ENCODE data around the gene TMBIM6. TPM values are rescaled to one million over a fixed set of nuclear protein-coding genes. Genes with fewer than 3 reads are reported as not detected.

The TMBIM6 gene
- total and polyA plus RNA-seq, 2 experiments from 2014 or later = 534 to 805 TPM

DNA sequence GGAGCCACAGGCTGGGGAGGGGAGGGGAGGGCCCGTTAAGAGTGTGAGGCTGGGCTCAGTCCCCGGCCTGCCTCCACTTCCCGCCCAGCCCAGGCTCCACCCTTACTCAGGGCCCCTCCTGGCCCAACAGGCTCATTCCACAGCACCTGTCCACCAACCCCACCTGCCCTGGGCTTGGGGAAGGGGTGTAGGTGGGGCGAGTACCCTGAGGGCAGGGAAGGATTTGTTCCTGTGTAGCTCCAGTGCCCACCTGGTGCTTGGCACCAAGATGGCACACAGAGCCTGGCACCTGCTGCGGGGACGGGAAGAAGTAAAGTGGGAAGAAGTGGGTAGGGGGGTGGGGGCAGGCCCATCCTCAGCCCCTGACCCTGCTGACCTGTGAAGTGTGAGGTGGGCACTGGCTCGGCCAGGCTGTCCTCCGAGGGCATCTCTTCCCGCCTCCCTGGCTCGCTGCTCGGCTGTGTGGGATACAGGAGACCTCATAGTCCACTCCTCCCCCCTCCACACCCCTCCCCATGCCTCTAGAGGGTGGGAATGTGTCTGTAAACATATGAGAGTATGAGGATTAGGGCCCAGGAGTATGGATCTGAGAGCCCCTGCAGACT, 51.7 kb downstream of the TMBIM6 start:
- no peak for TF ChIP-seq EZH2phosphoT487 (IDR thresholded peaks at IDR 0.05; ENCODE audit: low read depth, severe bottlenecking, unreplicated experiment)
- TF ChIP-seq, protein P1, sequence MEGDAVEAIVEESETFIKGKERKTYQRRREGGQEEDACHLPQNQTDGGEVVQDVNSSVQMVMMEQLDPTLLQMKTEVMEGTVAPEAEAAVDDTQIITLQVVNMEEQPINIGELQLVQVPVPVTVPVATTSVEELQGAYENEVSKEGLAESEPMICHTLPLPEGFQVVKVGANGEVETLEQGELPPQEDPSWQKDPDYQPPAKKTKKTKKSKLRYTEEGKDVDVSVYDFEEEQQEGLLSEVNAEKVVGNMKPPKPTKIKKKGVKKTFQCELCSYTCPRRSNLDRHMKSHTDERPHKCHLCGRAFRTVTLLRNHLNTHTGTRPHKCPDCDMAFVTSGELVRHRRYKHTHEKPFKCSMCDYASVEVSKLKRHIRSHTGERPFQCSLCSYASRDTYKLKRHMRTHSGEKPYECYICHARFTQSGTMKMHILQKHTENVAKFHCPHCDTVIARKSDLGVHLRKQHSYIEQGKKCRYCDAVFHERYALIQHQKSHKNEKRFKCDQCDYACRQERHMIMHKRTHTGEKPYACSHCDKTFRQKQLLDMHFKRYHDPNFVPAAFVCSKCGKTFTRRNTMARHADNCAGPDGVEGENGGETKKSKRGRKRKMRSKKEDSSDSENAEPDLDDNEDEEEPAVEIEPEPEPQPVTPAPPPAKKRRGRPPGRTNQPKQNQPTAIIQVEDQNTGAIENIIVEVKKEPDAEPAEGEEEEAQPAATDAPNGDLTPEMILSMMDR (IDR thresholded peaks at IDR 0.05; ENCODE audit: poor library complexity) = no peak
- no peak for TF ChIP-seq EZH2 (IDR thresholded peaks at IDR 0.05; ENCODE audit: borderline replicate concordance)
- no peaks in the 10 kb centered on the region for H3K9me2 ChIP-seq (replicated peaks; ENCODE audit: insufficient read depth)
- H3K4me1 ChIP-seq (ENCODE audit: insufficient read depth) = no peaks in the 10 kb centered on the region
- no peaks in the 10 kb centered on the region for H3K9me3 ChIP-seq (ENCODE audit: low read depth)
- no peak for DNase-seq (ENCODE audit: low spot score)
- H3K36me3 ChIP-seq (replicated peaks; ENCODE audit: insufficient read depth, low read depth) = no peaks in the 10 kb centered on the region
- H3K4me2 ChIP-seq = no peak overlapping the region
- WGBS (ENCODE audit: low lambda C conversion rate, missing lambda C conversion rate) = 85% methylated on average over 7 of the region's 11 CpGs
- H3K27me3 ChIP-seq = no peaks in the 10 kb centered on the region
- H2AFZ ChIP-seq = no peak overlapping the region
- H3K79me2 ChIP-seq = no peaks in the 10 kb centered on the region
- no peak overlapping the region for H3K27ac ChIP-seq
- no peak overlapping the region for H3K4me3 ChIP-seq
- no peaks in the 10 kb centered on the region for H4K20me1 ChIP-seq (ENCODE audit: insufficient read depth, poor library complexity, severe bottlenecking)

DNA sequence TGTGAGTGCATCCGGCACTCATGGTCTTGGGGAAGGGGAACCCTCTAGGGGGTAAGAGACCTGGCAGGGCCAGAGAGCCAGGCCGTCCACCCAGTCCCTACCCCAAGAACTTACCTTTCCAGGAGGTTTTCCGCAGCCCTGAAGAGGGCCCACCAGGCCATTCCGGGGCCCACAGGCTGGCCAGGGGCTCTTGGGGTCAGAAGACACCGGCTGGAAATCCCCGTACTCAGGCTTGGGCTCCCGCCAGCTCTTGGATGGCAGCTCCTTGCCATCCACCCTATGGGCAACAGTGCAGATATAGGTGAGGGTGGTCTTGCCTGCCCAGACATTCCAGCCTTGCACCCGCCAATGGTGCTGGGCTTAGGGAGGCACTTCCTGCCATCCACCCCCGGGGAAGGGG, 52.3 kb downstream of the TMBIM6 start:
- WGBS (ENCODE audit: low lambda C conversion rate, missing lambda C conversion rate) = 94% methylated on average over 9 of the region's 9 CpGs
- Histone ChIP-seq H3K4me3 (no peak overlapping the region), H3K4me2 (no peak overlapping the region), H3K27ac (no peak overlapping the region), H3K9me2 (replicated peaks; ENCODE audit: insufficient read depth) (no peaks in the 10 kb centered on the region), H3K79me2 (no peaks in the 10 kb centered on the region), H4K20me1 (ENCODE audit: insufficient read depth, poor library complexity, severe bottlenecking) (no peaks in the 10 kb centered on the region), H2AFZ (no peak overlapping the region), H3K36me3 (replicated peaks; ENCODE audit: insufficient read depth, low read depth) (no peaks in the 10 kb centered on the region), H3K27me3 (no peaks in the 10 kb centered on the region), H3K4me1 (ENCODE audit: insufficient read depth) (no peaks in the 10 kb centered on the region), H3K9me3 (ENCODE audit: low read depth) (no peaks in the 10 kb centered on the region)
- TF ChIP-seq, protein P1 (IDR thresholded peaks at IDR 0.05; ENCODE audit: poor library complexity) = no peak
- TF ChIP-seq EZH2 (IDR thresholded peaks at IDR 0.05; ENCODE audit: borderline replicate concordance) (no peak), EZH2phosphoT487 (IDR thresholded peaks at IDR 0.05; ENCODE audit: low read depth, severe bottlenecking, unreplicated experiment) (no peak)
- no peak for DNase-seq (ENCODE audit: low spot score)

DNA sequence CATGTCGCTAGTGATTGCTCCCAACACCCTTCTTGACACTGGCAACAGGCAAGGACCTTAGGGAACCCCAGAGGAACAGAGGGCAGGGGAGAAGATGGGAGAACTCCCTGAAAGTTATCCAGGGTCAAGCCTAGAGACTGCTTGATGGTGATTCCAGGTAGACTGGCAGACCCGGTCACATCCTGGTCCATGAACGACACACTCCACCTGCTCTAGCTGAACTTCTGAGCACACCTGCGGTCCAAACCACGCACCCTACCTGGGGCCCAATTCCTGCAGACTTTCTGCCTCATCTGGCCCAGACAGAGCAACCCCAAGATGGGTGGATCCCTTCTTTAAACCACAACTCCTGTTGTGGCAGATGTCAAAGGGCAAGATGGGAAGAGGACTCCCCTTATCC, 52.7 kb downstream of the TMBIM6 start:
- Histone ChIP-seq H2AFZ (no peak overlapping the region), H3K4me1 (ENCODE audit: insufficient read depth) (no peaks in the 10 kb centered on the region), H3K27ac (no peak overlapping the region), H3K27me3 (no peaks in the 10 kb centered on the region), H3K36me3 (replicated peaks; ENCODE audit: insufficient read depth, low read depth) (no peaks in the 10 kb centered on the region), H4K20me1 (ENCODE audit: insufficient read depth, poor library complexity, severe bottlenecking) (no peaks in the 10 kb centered on the region), H3K4me2 (no peak overlapping the region), H3K9me2 (replicated peaks; ENCODE audit: insufficient read depth) (no peaks in the 10 kb centered on the region), H3K4me3 (no peak overlapping the region), H3K9me3 (ENCODE audit: low read depth) (no peaks in the 10 kb centered on the region), H3K79me2 (no peaks in the 10 kb centered on the region)
- TF ChIP-seq EZH2phosphoT487 (IDR thresholded peaks at IDR 0.05; ENCODE audit: low read depth, severe bottlenecking, unreplicated experiment) = no peak
- TF ChIP-seq EZH2 (IDR thresholded peaks at IDR 0.05; ENCODE audit: borderline replicate concordance) = no peak
- TF ChIP-seq, protein P1 (IDR thresholded peaks at IDR 0.05; ENCODE audit: poor library complexity) = no peak
- DNase-seq (ENCODE audit: low spot score) = no peak
- 97% methylated on average over 5 of the region's 5 CpGs for WGBS (ENCODE audit: low lambda C conversion rate, missing lambda C conversion rate)
